ENCODE measurements around the gene MINK1.

DNA sequence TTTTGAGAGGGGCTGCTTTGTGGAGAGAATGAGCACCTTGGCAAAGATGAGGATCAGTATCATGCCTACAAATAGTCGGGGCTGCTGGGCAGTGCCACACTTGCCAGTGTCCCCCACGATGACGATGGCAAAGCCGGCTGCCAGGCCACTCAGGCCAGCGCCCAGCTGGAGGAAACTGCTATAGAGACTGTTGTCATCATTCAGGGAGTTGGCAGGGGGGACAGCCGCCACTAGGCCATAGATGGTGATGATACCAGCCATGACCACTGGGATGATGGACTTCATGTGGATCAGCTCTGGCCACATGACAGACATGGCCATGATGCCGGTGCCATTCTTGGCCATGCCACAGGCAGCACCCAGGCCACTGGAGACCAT is 23.8 kb downstream of the MINK1 start:
- TF ChIP-seq EZH2 (IDR thresholded peaks at IDR 0.05; ENCODE audit: borderline replicate concordance, insufficient read depth, low read depth, low read length, poor library complexity, severe bottlenecking): no peak
- TF ChIP-seq, protein P1, sequence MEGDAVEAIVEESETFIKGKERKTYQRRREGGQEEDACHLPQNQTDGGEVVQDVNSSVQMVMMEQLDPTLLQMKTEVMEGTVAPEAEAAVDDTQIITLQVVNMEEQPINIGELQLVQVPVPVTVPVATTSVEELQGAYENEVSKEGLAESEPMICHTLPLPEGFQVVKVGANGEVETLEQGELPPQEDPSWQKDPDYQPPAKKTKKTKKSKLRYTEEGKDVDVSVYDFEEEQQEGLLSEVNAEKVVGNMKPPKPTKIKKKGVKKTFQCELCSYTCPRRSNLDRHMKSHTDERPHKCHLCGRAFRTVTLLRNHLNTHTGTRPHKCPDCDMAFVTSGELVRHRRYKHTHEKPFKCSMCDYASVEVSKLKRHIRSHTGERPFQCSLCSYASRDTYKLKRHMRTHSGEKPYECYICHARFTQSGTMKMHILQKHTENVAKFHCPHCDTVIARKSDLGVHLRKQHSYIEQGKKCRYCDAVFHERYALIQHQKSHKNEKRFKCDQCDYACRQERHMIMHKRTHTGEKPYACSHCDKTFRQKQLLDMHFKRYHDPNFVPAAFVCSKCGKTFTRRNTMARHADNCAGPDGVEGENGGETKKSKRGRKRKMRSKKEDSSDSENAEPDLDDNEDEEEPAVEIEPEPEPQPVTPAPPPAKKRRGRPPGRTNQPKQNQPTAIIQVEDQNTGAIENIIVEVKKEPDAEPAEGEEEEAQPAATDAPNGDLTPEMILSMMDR (IDR thresholded peaks at IDR 0.05): no peak
